HG02938 (cell line): ENCODE data around the gene EVA1A.
A peak's percentile ranks its signal among the peaks of the same experiment; 100 is the strongest.

Source experiments
- ATAC-seq: cut with Tn5 transposase; IDR thresholded peaks from one replicate; pipeline ENCODE4 v1.9.1; 2021; ENCODE audit warnings: mild to moderate bottlenecking, moderate library complexity; ENCODE audit not compliant: unreplicated experiment

Gene EVA1A

GRCh38 chr2:75564026-75564688, 3.4 kb upstream of the EVA1A start:
- ATAC-seq, result no peak

GRCh38 chr2:75563591-75563990, 2.9 kb upstream of the EVA1A start:
- ATAC-seq, result no peak

- no peak for ATAC-seq
These were observed 1.8 kb upstream of the EVA1A start for GRCh38 chr2:75562513-75562864.

- no peak for ATAC-seq
These were observed 1.1 kb upstream of the EVA1A start for GRCh38 chr2:75561566-75562512.

- ATAC-seq, result peak; percentile 49
These were observed 544 bp downstream of the EVA1A start for GRCh38 chr2:75560022-75560767.

GRCh38 chr2:75559680-75560021, 1.1 kb downstream of the EVA1A start:
- ATAC-seq, result no peak

- no peak for ATAC-seq
These were observed 1.7 kb downstream of the EVA1A start for GRCh38 chr2:75558786-75559679.

- no peak for ATAC-seq
These were observed 2.6 kb downstream of the EVA1A start for GRCh38 chr2:75558136-75558535.

GRCh38 chr2:75557474-75558133, 3.1 kb downstream of the EVA1A start:
- ATAC-seq, result no peak

GRCh38 chr2:75556679-75557366, 3.9 kb downstream of the EVA1A start:
- ATAC-seq, result no peak

- ATAC-seq, result no peak
These were observed 5.0 kb downstream of the EVA1A start for GRCh38 chr2:75555701-75556100.

- no peak for ATAC-seq
These were observed 6.7 kb downstream of the EVA1A start for GRCh38 chr2:75553935-75554531.

GRCh38 chr2:75552222-75552621, 8.5 kb downstream of the EVA1A start:
- ATAC-seq, result no peak

GRCh38 chr2:75551434-75551833, 9.3 kb downstream of the EVA1A start:
- no peak for ATAC-seq

GRCh38 chr2:75549401-75550253, 11.1 kb downstream of the EVA1A start:
- ATAC-seq, result no peak

GRCh38 chr2:75548036-75548573, 12.6 kb downstream of the EVA1A start:
- no peak for ATAC-seq

GRCh38 chr2:75547345-75548035, 13.2 kb downstream of the EVA1A start:
- ATAC-seq, result no peak
